Esophagus muscularis mucosa (tissue), 4 donors: ENCODE measurements around the gene EFEMP2. TPM values are rescaled to one million over a fixed set of nuclear protein-coding genes. Genes with fewer than 3 reads are reported as not detected.

Experiments used
- DNase-seq: peaks from one replicate; pipeline ENCODE4 v3.0.0-alpha.2; 2017; ENCODE audit errors: extremely low spot score
- H3K27ac ChIP-seq, 4 donors: fragments of 200-600 bp; sonication (generic); replicated peaks in 1 of 4; 1 replicate in 3 of 4; 2 replicates in 1 of 4; pipeline ENCODE4 v1.5.1; 2016 to 2019; ENCODE audit warnings: mild to moderate bottlenecking in 1 of 4
- H3K27me3 ChIP-seq, 4 donors: fragments of 200-600 bp; sonication (generic); one replicate each; pipeline versions ENCODE4 v1.5.1 to v1.6.0; 2016 to 2019
- H3K36me3 ChIP-seq, 4 donors: fragments of 200-600 bp; sonication (generic); one replicate each; pipeline ENCODE4 v1.5.1; 2016 to 2019
- H3K4me1 ChIP-seq, 4 donors: fragments of 200-600 bp; sonication (generic); one replicate each; pipeline ENCODE4 v1.5.1; 2016 to 2019
- H3K4me3 ChIP-seq, 4 donors: fragments of 200-600 bp; sonication (generic); 1 replicate in 2 of 4; 2 replicates in 2 of 4; pipeline ENCODE4 v1.5.1; 2016 to 2019; ENCODE audit warnings: mild to moderate bottlenecking in 4 of 4, moderate library complexity in 1 of 4
- H3K9me3 ChIP-seq, 4 donors: fragments of 200-600 bp; sonication (generic); 1 replicate in 3 of 4; 2 replicates in 1 of 4; pipeline ENCODE4 v1.5.1; 2016 to 2019
- EP300 ChIP-seq: sonication (generic); formaldehyde crosslinking; IDR thresholded peaks from one replicate; pipeline ENCODE4 v1.6.1; 2017; ENCODE audit warnings: antibody characterized with exemption
- POLR2A ChIP-seq: fragments of 450-650 bp; IDR thresholded peaks from one replicate; pipeline ENCODE4 v1.6.1; 2017; ENCODE audit warnings: antibody characterized with exemption, moderate library complexity, mild to moderate bottlenecking, low read depth
- POLR2AphosphoS5 ChIP-seq, 2 donors: sonication (generic); formaldehyde crosslinking; IDR thresholded peaks; one replicate each; pipeline ENCODE4 v1.6.1; 2017; ENCODE audit warnings: antibody characterized with exemption in 2 of 2
- WGBS: methylation state at CpG from one replicate; pipeline ENCODE4 v1.1.5; 2018; 5-methylcytosine and 5-hydroxymethylcytosine counted together
- intact Hi-C: fragments of 100-400 bp; cut with DNase I; formaldehyde crosslinking; loops from one replicate; pipeline ENCODE4 v1.15.1; 2023
- total RNA-seq, 4 donors: library from RNA; depleted of rRNA; stranded (reverse); fragments of >200 nt; gene quantifications; one replicate each; pipeline versions ENCODE4 v1.1.0 to v1.2.1, GENCODE V29; 2016
- TF ChIP-seq, protein P1 (sequence below), 3 experiments: fragments of 200-600 bp in 2 of 3; fragments of 450-650 bp in 1 of 3; sonication (generic) in 2 of 3; IDR thresholded peaks; one replicate each; pipeline ENCODE4 v1.5.1; 2017 to 2019; ENCODE audit warnings: antibody characterized with exemption in 3 of 3, mild to moderate bottlenecking in 2 of 3, moderate library complexity in 1 of 3

EFEMP2 gene
- total RNA-seq, 4 donors from 2014 or later = 71.8 to 111 (median 82.2) TPM

- no peaks in the 10 kb centered on the region for H3K9me3 ChIP-seq
- peaks cover 22 to 71% (median 56%) of the 10 kb centered on the region in 4 donors for H3K4me1 ChIP-seq
- 75% methylated on average over 8 of the region's 24 CpGs for WGBS
- DNase-seq = no peak
- TF ChIP-seq EP300 (no peak), POLR2AphosphoS5 (IDR thresholded peaks at IDR 0.05) (no peak), POLR2A (no peak)
- TF ChIP-seq, protein P1, sequence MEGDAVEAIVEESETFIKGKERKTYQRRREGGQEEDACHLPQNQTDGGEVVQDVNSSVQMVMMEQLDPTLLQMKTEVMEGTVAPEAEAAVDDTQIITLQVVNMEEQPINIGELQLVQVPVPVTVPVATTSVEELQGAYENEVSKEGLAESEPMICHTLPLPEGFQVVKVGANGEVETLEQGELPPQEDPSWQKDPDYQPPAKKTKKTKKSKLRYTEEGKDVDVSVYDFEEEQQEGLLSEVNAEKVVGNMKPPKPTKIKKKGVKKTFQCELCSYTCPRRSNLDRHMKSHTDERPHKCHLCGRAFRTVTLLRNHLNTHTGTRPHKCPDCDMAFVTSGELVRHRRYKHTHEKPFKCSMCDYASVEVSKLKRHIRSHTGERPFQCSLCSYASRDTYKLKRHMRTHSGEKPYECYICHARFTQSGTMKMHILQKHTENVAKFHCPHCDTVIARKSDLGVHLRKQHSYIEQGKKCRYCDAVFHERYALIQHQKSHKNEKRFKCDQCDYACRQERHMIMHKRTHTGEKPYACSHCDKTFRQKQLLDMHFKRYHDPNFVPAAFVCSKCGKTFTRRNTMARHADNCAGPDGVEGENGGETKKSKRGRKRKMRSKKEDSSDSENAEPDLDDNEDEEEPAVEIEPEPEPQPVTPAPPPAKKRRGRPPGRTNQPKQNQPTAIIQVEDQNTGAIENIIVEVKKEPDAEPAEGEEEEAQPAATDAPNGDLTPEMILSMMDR (IDR thresholded peaks at IDR 0.05) = no peak
- no peak overlapping the region for H3K4me3 ChIP-seq
- no peaks in the 10 kb centered on the region for H3K27me3 ChIP-seq
- H3K27ac ChIP-seq = peak overlapping the region; percentile 98 to 100 (median 98)
- intact Hi-C loops = no loop called here
- peaks cover 35 to 69% (median 66%) of the 10 kb centered on the region in 4 donors for H3K36me3 ChIP-seq
Measured at GRCh38 chr11:65862941-65863888, 9.4 kb downstream of the EFEMP2 start.

GRCh38 chr11:65862191-65862735 is 10.3 kb downstream of the EFEMP2 start:
- intact Hi-C loops = no loop called here
- H3K4me3 ChIP-seq = peak overlapping the region in 1 of 4 donors; percentile 98
- H3K9me3 ChIP-seq = no peaks in the 10 kb centered on the region
- DNase-seq = no peak
- H3K4me1 ChIP-seq = peaks cover 22 to 62% (median 46%) of the 10 kb centered on the region in 4 donors
- peaks cover 35 to 60% (median 57%) of the 10 kb centered on the region in 4 donors for H3K36me3 ChIP-seq
- H3K27me3 ChIP-seq = no peaks in the 10 kb centered on the region
- H3K27ac ChIP-seq = peak overlapping the region; percentile 98 to 100 (median 98)
- no peak for TF ChIP-seq POLR2A
- TF ChIP-seq POLR2AphosphoS5 (IDR thresholded peaks at IDR 0.05) = no peak
- no peak for TF ChIP-seq EP300
- TF ChIP-seq, protein P1 (IDR thresholded peaks at IDR 0.05) = no peak
- 87% methylated on average over 4 of the region's 5 CpGs for WGBS

DNA sequence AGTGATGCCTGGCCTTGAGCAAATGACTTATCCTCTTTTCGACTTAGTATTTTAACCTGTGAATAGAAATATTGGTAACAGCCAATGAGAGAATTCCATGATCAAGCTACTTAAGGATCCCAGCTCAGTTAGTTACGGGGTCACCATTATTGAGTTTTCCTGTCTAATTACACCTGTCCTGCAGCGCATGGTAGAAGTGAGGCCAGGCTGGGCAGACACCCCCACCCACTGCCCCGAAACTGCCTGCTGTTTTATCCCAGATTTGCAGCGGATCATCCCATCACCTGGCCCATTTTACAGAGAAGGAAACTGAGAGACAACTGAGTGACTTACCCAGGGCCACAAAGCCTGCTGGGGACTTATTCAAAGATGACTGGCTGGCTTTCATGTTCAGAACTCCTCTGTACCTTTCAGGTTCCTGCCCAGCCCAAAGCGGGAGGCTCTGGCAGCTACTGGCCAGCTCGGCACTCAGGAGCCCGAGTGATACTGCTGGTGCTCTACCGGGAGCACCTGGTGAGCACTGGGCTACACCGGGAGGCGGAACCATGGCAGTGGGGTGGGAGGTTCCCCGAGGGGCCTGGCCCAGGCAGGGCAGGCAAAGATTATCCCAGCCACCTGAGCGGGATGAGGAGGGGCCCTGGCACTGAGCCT is 10.9 kb downstream of the EFEMP2 start:
- Histone ChIP-seq H3K36me3 (peaks cover 35 to 56% (median 51%) of the 10 kb centered on the region in 4 donors), H3K9me3 (no peaks in the 10 kb centered on the region), H3K27me3 (no peaks in the 10 kb centered on the region), H3K4me1 (peaks cover 24 to 60% (median 48%) of the 10 kb centered on the region in 4 donors), H3K27ac (peak overlapping the region; percentile 98 to 100 (median 98)), H3K4me3 (peak overlapping the region; percentile 98 to 100 (median 99))
- intact Hi-C loops = no loop called here
- DNase-seq = no peak
- 81% methylated on average over 12 of the region's 13 CpGs for WGBS
- TF ChIP-seq POLR2A (no peak), POLR2AphosphoS5 (IDR thresholded peaks at IDR 0.05) (no peak), EP300 (no peak)
- TF ChIP-seq, protein P1 (IDR thresholded peaks at IDR 0.05) = no peak

GRCh38 chr11:65861165-65861505 is 11.5 kb downstream of the EFEMP2 start:
- Histone ChIP-seq H3K27me3 (no peaks in the 10 kb centered on the region), H3K4me3 (peak overlapping the region; percentile 98 to 100 (median 99)), H3K36me3 (peaks cover 31 to 56% (median 47%) of the 10 kb centered on the region in 4 donors), H3K27ac (peak overlapping the region; percentile 98 to 100 (median 98)), H3K9me3 (no peaks in the 10 kb centered on the region), H3K4me1 (peaks cover 30 to 65% (median 53%) of the 10 kb centered on the region in 4 donors)
- intact Hi-C loops = no loop called here
- WGBS = 50% methylated on average over 1 of the region's 14 CpGs
- no peak for DNase-seq
- no peak for TF ChIP-seq EP300
- TF ChIP-seq, protein P1 (IDR thresholded peaks at IDR 0.05) = no peak
- no peak for TF ChIP-seq POLR2AphosphoS5 (IDR thresholded peaks at IDR 0.05)
- TF ChIP-seq POLR2A = no peak
